ENCODE results near the gene IFI16. TPM values are rescaled to one million over a fixed set of nuclear protein-coding genes. Genes with fewer than 3 reads are reported as not detected.
A peak's percentile ranks its signal among the peaks of the same experiment; 100 is the strongest.

Gene IFI16
- total and polyA plus RNA-seq, 10 of the 15 experiments (the other 5 are each of a cell fraction or from before 2014, with no cell fraction given) = 120 to 375 (median 188) TPM

GRCh38 chr1:158998781-158999161 is 10.9 kb upstream of the IFI16 start:
- peak; percentile 87 for FAIRE-seq
- CTCF ChIA-PET = interaction anchor here (0.7 to 3.5 kb wide), 36 partner anchors 9 to 795 kb away, joined by 3 to 62 read pairs (median 6); partner anchors contain the start of genes AIM2 and MNDA
- BruUV-seq (replicated peaks) = no TSS peak
- ATAC-seq = peak; percentile 68
- H3K4me1 ChIP-seq (ENCODE audit: control insufficient read depth, insufficient read depth, low read length) = peaks cover 7% of the 10 kb centered on the region
- H3K27ac ChIP-seq (ENCODE audit: control insufficient read depth, insufficient read depth) = no peak overlapping the region
- H3K36me3 ChIP-seq (ENCODE audit: control insufficient read depth in 2 of 2, insufficient read depth in 2 of 2, low read length in 1 of 2) = no peaks in the 10 kb centered on the region; a peak in 1 of 4 replicates
- in situ Hi-C loops (cut with MboI) = loop anchor here (5.0 kb wide), 2 partner anchors 206 to 491 kb away; no protein-coding TSS in a partner anchor
- WGBS (ENCODE audit: insufficient coverage, insufficient replicate concordance, low lambda C conversion rate, missing lambda C conversion rate) = 63% methylated on average over 13 of the region's 13 CpGs
- POLR2A ChIA-PET = no interaction called here
- RAD21 ChIA-PET (ENCODE audit: unreplicated experiment) = interaction anchor here (0.6 to 3.4 kb wide), 24 partner anchors 9 to 795 kb away, joined by 3 to 37 read pairs (median 5); partner anchors contain the start of genes AIM2, IFI16 and MNDA
- DNase-seq (ENCODE audit: low read depth, low spot score) = peak; percentile 50
- no peaks in the 10 kb centered on the region for H3K79me2 ChIP-seq (ENCODE audit: control insufficient read depth, insufficient read depth, low read length)
- no peaks in the 10 kb centered on the region for H4K20me1 ChIP-seq (ENCODE audit: control insufficient read depth, insufficient read depth)
- SMC1A ChIA-PET (ENCODE audit: uncharacterized antibody, unreplicated experiment) = interaction anchor here (0.6 to 3.1 kb wide), 34 partner anchors 9 to 795 kb away, joined by 3 to 59 read pairs (median 5); partner anchors contain the start of genes AIM2, IFI16 and MNDA
- H2AFZ ChIP-seq (ENCODE audit: control insufficient read depth, low read depth, low read length) = peak overlapping the region; percentile 65
- H3K4me3 ChIP-seq = no peak overlapping the region
- no peaks in the 10 kb centered on the region for H3K27me3 ChIP-seq (replicated peaks in 1 of 2; ENCODE audit: control insufficient read depth in 2 of 2, insufficient read depth in 2 of 2, low read length in 1 of 2)
- intact Hi-C loops (cut with micrococcal nuclease; ENCODE audit: unreplicated experiment) = loop anchor here (1.0 to 10.0 kb wide), 6 partner anchors 48 to 794 kb away; no protein-coding TSS in a partner anchor
- H3K9ac ChIP-seq (ENCODE audit: control insufficient read depth, insufficient read depth, low read length) = peak overlapping the region; percentile 21; the same call in 1 of the 2 replicates
- peak overlapping the region; percentile 68 for H3K4me2 ChIP-seq (ENCODE audit: control insufficient read depth, insufficient read depth)
- H3K9me3 ChIP-seq (replicated peaks; ENCODE audit: control insufficient read depth, insufficient read depth, low read length) = no peaks in the 10 kb centered on the region
- 0 out of 2 replicates have a peak, but pooled peaks have one; percentile 22 for TF ChIP-seq MLLT1 (IDR thresholded peaks at IDR 0.05)
- peak; percentile 94 for TF ChIP-seq SMC3 (IDR thresholded peaks at IDR 0.05; ENCODE audit: borderline replicate concordance, low read length)
- TF ChIP-seq ELK1 (IDR thresholded peaks at IDR 0.05; ENCODE audit: low read depth, low read length) = peak; percentile 39; the same call in 1 of the 2 replicates
- TF ChIP-seq SMARCA5 (IDR thresholded peaks at IDR 0.05) = peak; percentile 53; the same call in 1 of the 2 replicates
- peak; percentile 96 for TF ChIP-seq RAD21 (IDR thresholded peaks at IDR 0.05; ENCODE audit: insufficient read depth, low read depth, low read length)
- no peak for TF ChIP-seq HDGF (IDR thresholded peaks at IDR 0.05)
- TF ChIP-seq ZBTB4 (CRISPR knock-in tag; IDR thresholded peaks at IDR 0.05) = no peak
- TF ChIP-seq ZNF592 (IDR thresholded peaks at IDR 0.05) = 0 out of 2 replicates have a peak, but pooled peaks have one; percentile 58
- peak; percentile 68 to 81 (median 80) for TF ChIP-seq CTCF (IDR thresholded peaks at IDR 0.05 in 2 of 3, conservative IDR thresholded peaks at IDR 0.05 in 1 of 3; ENCODE audit: control insufficient read depth in 2 of 3, extremely low read depth in 1 of 3, insufficient read depth in 1 of 3, low read depth in 3 of 3, low read length in 3 of 3)
- peak; percentile 65; the same call in 1 of the 2 replicates for TF ChIP-seq RB1 (IDR thresholded peaks at IDR 0.05; ENCODE audit: borderline replicate concordance)
